ENCODE measurements around the gene GRAP2.

Gene GRAP2

DNA sequence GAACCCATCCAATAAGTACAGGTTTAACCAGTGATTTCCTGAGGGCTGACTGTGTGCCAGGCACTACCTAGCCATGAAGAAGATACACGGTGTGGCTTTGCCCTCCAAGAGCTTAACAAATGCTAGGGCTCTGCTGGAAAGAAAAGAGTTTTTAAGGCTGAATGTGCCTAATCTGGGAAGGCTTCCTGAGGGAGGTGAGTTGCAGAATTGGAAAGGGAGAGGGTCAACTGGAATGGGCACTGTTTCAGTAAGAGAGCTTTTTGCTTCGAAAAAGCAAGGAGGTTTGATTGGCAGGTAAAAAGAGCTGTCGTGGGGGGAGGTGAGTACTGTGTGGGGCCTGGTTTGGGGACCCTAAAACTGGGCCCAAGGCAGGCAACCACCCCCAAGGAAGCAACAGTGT is 96.5 kb downstream of the GRAP2 start:
- DNase-seq = no peak

DNA sequence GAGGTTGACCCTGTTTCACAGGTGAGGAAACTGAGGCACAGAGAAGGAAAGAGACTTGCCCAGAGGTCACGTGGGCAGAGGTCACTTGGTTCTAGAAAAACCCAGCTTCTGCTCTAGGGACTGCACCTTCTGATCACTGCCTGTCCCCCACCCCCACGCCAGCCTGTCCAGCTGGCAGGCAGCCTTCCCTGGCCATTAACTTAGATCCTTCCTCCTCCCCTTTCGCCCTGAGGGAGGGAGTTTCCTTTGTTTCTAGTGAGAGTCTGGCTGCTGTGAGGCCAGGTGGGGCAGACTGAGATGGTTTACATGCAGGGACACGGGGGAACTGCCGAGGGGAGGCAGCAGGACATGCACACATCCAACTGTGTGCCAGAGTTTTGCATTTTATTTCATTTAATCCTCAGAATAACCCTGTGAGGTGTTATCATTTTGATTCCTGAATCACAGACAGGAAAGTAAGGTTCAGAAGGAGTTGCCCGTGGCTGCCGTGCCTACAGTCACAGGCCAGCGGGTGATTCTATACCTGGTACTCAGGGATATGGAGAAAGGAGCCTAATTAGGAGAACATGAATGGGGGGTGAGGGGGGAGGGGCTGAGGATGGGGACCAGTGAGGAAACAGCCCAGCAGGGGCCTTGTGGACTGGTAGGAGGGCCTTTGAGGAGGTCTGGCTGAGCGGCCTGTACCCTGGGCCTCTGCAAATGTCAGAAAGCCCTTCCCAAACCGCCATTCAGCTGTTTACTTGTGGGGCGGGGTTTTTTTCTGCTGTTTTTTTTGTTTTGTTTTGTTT is 97.2 kb downstream of the GRAP2 start:
- DNase-seq = no peak

- DNase-seq = no peak
These were observed 98.4 kb downstream of the GRAP2 start for GRCh38 chr22:39999144-39999757.

- DNase-seq = no peak
These were observed 99.3 kb downstream of the GRAP2 start for GRCh38 chr22:40000171-40000570.

- no peak for DNase-seq
These were observed 100.2 kb downstream of the GRAP2 start for GRCh38 chr22:40001106-40001505.

DNA sequence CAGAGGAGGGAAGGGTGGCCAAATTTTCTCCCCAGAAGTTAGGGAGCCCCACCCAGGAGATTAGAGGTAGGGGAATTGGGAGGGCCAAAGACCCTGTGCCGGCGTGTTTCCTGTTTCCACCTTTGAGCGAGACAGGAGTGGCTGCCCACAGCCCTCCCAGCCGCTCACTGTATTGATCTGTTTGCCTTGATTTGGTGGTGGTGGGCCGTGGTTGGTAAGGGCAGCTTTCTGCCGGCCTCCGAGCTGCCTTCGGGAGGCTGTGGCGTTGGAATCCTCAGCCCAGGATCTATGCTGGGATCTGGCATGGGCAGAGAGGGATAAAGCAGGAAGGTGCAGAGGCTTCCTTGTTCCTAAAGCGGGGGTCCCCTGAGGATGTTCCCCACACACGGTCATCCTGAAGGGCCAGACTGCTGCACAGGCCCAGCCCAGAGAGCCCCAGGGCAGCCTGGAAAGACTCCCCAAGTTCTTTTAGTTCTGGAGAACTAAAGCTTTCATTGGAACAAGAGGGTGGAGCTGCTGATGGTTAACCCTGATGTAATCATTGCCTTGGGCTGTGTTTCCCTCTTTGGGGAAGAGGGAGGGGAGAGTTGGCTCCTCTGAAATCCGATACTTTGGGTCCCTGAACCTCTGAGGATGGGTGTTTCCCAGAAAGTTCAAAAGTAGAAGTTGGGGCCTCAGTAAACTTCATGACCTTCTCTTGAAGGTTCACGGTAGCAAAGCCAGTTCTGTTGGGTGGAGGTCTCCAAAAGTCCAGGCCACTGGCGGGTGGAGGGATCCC is 101.1 kb downstream of the GRAP2 start:
- DNase-seq = no peak

- DNase-seq = no peak
These were observed 102.2 kb downstream of the GRAP2 start for GRCh38 chr22:40002935-40003715.

DNA sequence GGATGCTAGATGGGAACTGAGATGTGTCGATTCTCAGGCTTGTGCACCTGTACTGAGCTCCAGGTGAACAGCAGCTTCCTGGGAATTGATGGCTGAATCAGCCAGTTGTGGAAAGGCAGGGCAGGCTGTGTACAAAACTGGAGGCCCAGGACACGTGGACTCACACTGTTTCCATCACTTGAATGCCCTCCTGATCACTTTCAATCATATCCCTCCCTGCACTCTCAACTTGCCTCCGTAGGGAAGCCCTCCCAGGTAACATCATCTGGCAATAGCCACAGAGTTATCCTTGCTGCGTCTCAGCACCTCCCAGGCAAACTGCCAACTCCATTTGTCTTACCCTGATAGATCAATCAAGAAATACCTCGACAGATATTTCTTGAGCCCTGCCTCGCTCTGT is 104.0 kb downstream of the GRAP2 start:
- no peak for DNase-seq

GRCh38 chr22:40006641-40007040 is 105.8 kb downstream of the GRAP2 start:
- DNase-seq = no peak

DNA sequence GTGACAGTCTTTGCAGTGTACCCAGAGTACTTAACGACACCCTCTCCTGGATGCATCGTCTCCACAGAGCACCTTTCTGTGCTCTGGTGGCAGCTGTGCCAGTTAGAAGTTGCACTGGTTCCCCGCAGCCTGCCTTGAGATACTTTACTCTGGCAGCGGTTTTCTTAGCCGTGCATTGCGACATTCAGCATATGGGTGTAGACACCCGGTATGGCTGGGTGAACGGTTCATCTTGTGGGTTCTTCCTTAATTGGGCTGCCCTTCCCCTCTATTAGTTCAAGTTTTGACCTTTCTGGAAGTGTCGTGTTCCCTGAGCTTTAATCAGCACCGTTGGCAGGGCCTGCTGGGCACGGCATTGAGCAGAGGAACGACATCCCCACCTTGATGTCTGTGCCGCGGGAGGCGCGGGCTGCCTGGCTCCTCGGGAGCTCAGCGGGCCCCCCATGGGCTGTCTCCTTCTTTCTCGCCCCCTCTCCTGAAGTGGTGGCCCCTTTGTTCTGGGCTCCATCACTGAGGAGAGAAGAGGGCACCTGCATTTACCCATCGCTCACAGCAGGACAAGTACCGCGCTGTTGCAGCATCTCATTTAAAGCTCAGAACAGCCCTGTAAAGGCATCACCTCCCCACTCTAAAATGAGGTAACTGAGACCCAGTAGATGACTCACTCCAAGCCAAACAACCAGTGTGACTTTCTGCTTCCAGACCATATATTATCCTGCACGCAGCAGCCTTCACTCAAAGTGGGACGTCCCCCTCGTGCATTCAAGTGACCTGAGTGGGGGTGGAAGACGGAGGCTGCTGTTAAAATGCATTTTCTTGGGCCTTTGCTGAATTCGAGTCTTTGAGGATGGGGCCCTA is 107.2 kb downstream of the GRAP2 start:
- DNase-seq = no peak

DNA sequence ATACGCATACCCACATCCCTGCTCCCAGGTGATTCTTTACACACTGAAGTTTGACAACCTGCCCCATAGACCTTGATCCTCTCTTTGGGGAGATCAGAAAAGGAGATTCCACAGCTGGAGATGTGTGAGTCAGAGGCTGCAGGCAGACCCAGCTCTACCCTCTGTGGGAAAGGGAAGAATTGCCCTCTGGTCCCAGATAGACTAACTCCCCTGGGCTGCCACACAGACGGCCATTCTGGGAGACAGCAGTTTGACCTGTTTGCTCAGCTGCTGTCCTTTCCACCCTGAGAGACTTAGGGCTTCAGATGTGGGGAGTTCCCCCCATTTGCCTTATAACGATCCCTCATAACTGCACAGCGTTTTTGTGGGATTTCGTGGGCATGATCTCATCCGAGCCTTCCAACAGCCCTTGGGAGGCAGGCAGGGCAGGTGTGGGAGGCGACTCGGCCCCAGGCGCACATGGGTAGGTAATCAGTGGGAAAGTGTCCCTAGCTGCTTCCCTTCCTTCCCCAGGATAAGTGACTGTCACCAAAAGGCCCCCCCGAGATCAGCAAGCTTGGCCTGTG is 107.9 kb downstream of the GRAP2 start:
- DNase-seq = no peak

- no peak for DNase-seq
These were observed 108.4 kb downstream of the GRAP2 start for GRCh38 chr22:40009292-40009774.

DNA sequence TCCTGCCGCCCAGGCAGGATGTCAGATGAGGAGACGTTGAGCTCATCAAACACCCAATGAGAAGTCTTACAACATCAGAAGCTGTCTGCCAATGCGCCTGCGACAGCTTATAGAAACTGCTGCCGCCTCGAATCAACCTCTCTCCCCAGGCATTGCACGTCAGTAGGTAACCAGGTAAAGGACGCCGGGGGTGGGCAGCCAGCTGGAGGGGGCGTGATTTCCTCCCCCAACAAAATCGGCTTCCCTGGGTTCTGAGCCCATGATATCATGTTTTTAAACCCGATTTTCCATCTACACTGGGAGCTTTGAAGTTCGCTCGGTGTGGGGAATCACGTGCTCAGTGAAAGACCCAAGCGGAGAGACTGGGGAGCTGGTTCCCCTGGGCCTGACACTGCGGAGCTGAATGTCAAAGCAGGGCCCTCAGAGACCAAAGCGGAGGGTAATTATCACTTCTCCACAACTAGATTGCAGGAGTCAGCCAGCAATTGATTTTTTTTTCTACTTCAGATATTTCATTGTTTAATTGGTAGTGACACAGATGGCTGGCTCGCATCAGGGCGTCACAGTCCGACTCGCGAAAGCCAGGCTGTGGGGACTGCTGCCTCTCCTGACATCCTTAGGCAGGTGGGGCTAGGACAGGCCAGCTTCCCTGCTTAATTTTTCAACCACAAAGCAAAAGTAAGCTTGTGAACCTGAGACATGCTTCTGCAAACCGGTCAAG is 109.2 kb downstream of the GRAP2 start:
- DNase-seq = peak; percentile 36

DNA sequence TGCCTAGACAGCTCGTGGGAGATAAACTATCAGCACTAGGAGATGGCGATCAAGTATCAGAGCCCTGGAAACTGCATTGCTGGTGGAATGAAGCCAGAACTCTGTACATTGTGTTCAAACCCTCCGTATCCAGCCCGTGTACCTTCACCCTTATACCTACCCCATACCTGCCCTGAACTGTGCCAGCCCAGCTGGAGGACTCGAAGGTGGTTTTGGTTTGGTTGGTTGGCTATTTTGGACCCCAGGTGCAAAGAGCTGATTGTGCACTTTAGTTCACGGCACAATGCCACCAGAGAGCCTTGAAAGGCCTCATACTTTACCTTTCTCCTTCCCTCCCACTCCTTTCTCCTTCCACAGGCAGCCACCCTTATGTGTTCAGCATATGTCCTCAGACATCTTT is 109.9 kb downstream of the GRAP2 start:
- DNase-seq = no peak

DNA sequence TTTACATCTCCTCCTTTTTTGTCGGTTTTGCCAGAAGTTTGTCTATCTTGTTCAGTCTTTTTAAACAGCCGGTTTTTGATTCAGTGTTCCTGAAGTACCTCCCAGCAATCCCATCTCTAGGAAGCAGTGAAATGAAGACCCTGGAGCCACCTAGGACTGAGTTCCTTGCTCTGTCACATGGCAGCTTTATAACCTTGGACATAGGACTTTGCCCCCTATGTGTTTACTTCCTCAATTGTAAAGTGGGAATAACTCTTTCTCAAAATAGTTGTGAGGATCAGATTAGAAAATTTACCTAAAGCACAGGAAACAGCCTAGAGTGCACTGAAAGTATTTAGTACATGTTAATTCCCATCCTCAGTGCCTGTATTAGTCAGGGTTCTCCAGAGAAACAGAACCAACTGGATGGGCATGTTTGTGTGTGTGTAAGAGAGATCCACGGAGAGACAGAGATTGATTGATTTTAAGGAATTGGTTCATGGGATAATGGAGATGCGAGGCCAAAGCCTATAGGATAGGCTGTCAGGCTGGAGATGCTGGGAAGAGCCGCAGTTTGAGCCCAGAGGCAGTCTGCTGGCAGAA is 113.9 kb downstream of the GRAP2 start:
- no peak for DNase-seq

DNA sequence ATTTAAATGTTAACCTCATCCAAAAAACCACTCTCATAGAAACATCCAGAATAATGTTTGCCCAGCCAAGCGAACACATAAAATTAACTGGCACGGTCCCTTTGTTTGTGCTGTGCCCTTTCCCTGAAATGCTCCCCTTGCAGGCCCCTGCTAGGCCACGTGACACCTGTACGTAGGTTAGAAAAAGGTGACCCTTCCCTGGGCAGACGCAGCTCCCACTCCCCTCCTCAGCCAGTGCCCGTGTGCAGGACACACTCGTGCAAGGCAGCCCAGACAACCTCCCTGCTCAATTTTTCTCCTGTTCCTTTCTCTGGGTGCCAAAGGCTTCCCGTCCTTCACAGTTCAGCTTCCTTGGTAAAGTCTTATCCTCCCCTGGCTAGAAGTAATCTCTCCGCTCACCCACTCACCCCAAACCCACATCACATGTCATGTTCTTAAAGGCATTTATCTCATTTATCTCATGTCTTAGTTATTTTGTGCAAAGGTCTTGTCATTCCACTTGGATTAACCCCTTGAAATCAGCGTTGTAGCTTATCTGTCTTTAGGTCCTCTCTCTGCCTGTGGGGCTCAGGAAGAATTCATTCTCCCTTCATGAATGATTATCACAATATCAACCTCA is 114.6 kb downstream of the GRAP2 start:
- no peak for DNase-seq

DNA sequence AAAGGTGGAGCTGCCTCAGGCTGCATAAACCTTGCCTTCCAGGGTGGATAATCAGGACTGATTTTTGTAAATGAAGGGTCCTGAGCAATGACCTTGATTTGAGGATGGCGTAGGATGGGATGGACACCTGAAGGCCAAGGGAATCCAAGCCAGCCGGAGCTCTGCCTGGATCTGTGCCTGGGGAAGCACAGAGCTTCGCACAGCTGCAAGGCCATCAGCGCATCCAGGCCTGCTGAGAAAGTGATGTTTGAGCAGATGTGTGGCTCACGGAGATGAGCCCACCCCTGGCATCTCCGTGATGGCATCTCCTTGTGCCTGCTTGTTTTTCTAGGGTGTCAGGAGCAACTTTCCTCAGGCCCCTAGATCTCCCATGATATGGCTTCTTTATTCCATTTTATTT is 117.2 kb downstream of the GRAP2 start:
- no peak for DNase-seq

- no peak for DNase-seq
These were observed 118.2 kb downstream of the GRAP2 start for GRCh38 chr22:40019100-40019499.

- DNase-seq = no peak
These were observed 120.1 kb downstream of the GRAP2 start for GRCh38 chr22:40020956-40021355.

DNA sequence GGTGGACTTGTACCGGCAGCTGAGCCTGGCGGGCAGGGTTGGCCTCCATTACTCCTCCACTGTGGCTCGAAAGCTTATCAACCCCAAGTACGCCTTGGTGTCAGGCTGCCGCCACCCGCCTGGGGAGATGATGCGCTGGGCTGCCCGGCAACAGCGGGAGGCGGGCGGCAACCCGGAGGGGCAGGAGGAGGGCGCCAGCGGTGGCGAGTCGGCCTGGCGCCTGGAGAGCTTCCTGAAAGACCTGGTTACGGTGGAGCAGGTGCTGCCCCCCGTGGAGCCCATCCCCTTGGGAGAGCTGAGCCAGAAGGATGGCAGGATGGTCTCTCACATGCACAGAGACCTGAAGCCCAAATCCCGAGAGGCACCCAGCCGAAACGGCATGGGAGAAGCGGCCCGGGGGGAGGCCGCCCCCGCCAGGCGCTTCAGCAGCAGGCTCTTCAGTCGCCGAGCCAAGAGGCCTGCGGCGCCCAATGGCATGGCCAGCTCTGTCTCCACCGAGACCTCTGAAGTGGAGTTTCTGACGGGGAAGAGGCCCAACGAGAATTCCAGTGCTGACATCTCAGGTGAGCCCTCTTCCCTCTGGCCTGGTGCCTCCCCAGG is 120.6 kb downstream of the GRAP2 start:
- DNase-seq = no peak
